Measurements from ENCODE around the gene SYNPO2.

SYNPO2 gene

GRCh38 chr4:119081943-119082342 is 193.3 kb downstream of the SYNPO2 start:
- no peak for DNase-seq

- DNase-seq = no peak
These were observed 194.0 kb downstream of the SYNPO2 start for GRCh38 chr4:119082661-119083060.

- no peak for DNase-seq
These were observed 195.9 kb downstream of the SYNPO2 start for GRCh38 chr4:119084513-119084912.

GRCh38 chr4:119087121-119087520 is 198.5 kb downstream of the SYNPO2 start:
- DNase-seq = no peak

GRCh38 chr4:119087656-119088055 is 199.0 kb downstream of the SYNPO2 start:
- DNase-seq = no peak

GRCh38 chr4:119093042-119093827 is 204.6 kb downstream of the SYNPO2 start:
- no peak for DNase-seq

GRCh38 chr4:119097282-119097900 is 208.7 kb downstream of the SYNPO2 start:
- DNase-seq = no peak

GRCh38 chr4:119098306-119098705 is 209.7 kb downstream of the SYNPO2 start:
- DNase-seq = no peak

- DNase-seq = no peak
These were observed 210.7 kb downstream of the SYNPO2 start for GRCh38 chr4:119099227-119099810.

GRCh38 chr4:119100655-119101054 is 212.0 kb downstream of the SYNPO2 start:
- no peak for DNase-seq

GRCh38 chr4:119103263-119103662 is 214.6 kb downstream of the SYNPO2 start:
- DNase-seq = no peak

GRCh38 chr4:119104644-119105273 is 216.1 kb downstream of the SYNPO2 start:
- DNase-seq = no peak

- DNase-seq = no peak
These were observed 217.0 kb downstream of the SYNPO2 start for GRCh38 chr4:119105605-119106004.

GRCh38 chr4:119106036-119107000 is 217.7 kb downstream of the SYNPO2 start:
- no peak for DNase-seq

- DNase-seq = no peak
These were observed 221.5 kb downstream of the SYNPO2 start for GRCh38 chr4:119110121-119110520.
